GM19025 (cell line): ENCODE data around the gene ACVR1B.
"Not testable (repeated sequence)": the region's sequence is repeated elsewhere in the genome, so short reads cannot be mapped to it uniquely, and the experiment has no call there.

ENCODE experiments used
- ATAC-seq: cut with Tn5 transposase; IDR thresholded peaks from one replicate; pipeline ENCODE4 v1.9.1; 2021; ENCODE audit warnings: mild to moderate bottlenecking, low read depth, moderate library complexity; ENCODE audit not compliant: unreplicated experiment

ACVR1B gene

DNA sequence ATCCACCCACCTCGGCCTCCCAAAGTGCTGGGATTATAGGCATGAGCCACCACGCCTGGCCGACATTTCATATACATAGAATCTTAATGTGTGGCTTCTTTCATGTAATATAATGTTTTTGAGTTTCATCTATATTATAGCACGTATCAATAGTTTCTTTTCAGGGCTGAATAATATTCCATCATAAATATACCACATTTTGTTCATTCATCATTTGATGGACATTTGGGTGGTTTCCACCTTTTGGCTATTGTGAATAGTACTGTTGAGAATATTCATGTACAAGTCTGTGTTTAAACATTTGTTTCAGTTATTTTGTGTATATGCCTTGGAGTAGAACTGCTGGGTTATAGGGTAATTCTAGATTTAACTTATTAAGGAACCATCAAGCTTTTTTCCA, 12.0 kb downstream of the ACVR1B start:
- no peak for ATAC-seq

DNA sequence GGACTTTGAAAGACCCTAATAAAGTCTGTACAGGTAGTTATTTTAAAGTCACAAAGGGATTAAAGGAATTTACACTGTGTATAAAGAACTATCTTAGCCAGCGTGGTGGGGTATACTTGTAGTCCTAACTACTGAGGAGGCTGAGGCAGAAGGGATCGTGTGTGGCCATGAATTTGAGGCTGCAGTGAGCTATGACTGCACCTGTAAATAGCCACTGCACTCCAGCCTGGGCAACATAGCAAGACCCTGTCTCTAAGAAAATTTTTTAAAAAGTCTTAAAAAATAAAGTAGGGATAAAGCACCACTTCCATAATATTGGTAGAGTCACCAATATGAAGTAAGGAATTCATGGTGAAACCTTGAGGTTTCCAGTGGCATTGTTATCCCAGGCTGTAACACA, 18.1 kb downstream of the ACVR1B start:
- ATAC-seq: no peak

- peak; percentile 88 for ATAC-seq
Observed at GRCh38 chr12:51970904-51971646, 19.6 kb downstream of the ACVR1B start.

GRCh38 chr12:51971679-51972421, 20.4 kb downstream of the ACVR1B start:
- ATAC-seq: no peak

- ATAC-seq: no peak
Observed at GRCh38 chr12:51972422-51972812, 20.9 kb downstream of the ACVR1B start.

- ATAC-seq: no peak
Observed at GRCh38 chr12:51972849-51973273, 21.4 kb downstream of the ACVR1B start.

DNA sequence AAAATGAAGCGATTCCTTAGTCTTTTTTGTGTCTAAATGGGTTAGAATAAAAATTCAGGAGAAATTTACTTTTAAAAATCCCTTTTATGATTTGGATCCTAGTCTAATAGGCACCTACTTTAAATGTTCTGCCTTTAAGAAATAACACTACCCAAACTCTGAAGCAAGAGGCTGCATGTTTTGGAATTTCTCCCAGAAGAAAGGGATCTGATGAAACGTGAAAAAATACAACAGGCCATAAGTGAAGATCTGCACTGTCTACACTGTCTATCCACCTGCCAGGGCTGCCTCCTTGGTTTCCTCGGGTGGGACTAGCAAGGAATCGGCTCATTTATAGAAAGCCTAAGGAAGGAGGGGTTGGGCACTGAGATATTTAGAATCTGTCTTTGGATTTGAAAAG, 22.1 kb downstream of the ACVR1B start:
- ATAC-seq: no peak

- no peak for ATAC-seq
Observed at GRCh38 chr12:51974646-51975045, 23.1 kb downstream of the ACVR1B start.

DNA sequence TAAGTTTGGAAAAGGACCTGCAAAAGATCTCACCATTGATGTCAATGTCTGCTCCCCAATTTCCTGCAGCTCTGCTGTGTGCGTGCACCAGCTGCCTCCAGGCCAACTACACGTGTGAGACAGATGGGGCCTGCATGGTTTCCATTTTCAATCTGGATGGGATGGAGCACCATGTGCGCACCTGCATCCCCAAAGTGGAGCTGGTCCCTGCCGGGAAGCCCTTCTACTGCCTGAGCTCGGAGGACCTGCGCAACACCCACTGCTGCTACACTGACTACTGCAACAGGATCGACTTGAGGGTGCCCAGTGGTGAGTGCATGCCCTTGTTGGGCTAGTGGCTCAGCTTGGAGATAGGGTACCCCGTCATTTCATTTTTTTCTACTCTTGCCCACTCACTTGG, 23.7 kb downstream of the ACVR1B start:
- no peak for ATAC-seq

- ATAC-seq: no peak
Observed at GRCh38 chr12:51976376-51977160, 25.1 kb downstream of the ACVR1B start.

- no peak for ATAC-seq
Observed at GRCh38 chr12:51977320-51977753, 25.8 kb downstream of the ACVR1B start.

DNA sequence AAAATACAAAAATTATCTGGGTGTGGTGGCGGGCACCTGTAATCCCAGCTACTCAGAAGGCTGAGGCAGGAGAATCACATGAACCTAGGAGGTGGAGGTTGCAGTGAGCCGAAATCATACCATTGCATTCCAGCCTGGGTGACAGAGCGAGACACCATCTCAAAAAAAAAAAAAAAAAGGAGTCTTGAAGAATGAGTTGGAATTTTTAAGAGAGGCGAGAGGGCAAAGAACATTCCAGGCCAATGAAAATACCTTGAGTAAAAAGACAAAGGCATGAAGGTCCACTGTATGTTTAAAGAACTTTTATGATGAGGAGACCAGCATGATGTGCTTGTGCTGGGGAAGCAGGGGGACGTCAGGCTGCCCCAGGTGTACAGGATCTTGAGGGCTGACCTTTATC, 27.8 kb downstream of the ACVR1B start:
- not testable (repeated sequence) for ATAC-seq

- ATAC-seq: no peak
Observed at GRCh38 chr12:51980051-51980808, 28.7 kb downstream of the ACVR1B start.

DNA sequence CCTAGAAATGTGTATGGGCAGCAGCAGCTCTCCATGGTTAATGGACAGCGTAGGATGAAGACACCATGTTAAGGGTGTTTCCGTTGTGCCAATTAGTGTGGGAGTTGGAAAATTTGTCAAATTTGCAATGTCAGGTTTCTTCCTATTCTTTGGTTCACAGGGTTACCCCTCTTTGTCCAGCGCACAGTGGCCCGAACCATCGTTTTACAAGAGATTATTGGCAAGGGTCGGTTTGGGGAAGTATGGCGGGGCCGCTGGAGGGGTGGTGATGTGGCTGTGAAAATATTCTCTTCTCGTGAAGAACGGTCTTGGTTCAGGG, 29.3 kb downstream of the ACVR1B start:
- no peak for ATAC-seq

DNA sequence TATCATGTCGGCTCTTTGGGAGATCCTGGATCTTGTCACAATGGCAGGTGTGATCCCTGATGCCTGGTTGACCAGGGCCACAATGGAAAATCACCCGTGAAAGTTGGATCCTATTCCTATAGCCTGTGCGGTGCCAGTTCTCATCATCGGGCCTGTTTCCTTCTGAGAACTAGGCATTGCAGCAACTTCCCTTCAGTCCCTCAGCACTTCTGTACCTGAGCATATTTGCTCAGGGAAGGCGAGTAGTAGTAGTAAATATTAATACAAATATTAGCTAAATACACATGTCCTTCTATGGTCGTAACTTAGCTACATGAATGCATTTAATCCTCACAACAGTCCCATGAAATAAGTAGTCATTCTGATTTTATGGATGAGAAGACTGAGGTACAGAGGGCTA, 33.2 kb downstream of the ACVR1B start:
- ATAC-seq: no peak

DNA sequence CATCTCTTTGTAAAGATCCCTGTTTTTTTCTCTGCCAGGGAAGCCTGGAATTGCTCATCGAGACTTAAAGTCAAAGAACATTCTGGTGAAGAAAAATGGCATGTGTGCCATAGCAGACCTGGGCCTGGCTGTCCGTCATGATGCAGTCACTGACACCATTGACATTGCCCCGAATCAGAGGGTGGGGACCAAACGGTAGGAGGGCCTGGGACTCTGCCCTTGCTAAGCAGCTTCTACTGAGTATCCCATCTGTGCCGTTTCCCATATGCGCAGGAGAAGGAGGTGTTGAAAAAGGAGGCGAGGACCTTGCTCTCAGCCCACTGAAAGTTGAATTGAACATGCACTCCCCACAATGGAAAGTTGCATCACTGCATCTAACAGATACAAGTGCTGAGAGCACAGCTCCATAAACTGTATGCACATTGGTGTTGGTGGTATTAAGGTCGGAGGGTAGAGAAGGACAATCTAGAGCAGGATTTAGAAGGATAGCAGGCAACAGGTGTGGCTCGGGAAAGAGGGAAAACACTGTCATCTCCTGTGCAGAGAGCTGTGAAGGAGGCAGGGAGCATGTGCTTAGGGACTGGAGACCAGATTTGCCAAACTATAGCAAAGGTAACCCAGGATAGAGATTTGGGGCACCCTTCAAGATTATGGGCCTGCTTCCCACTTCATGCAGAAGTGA, 33.8 kb downstream of the ACVR1B start:
- ATAC-seq: no peak

- no peak for ATAC-seq
Observed at GRCh38 chr12:51986834-51987233, 35.3 kb downstream of the ACVR1B start.

GRCh38 chr12:51992246-51992645, 40.7 kb downstream of the ACVR1B start:
- no peak for ATAC-seq

DNA sequence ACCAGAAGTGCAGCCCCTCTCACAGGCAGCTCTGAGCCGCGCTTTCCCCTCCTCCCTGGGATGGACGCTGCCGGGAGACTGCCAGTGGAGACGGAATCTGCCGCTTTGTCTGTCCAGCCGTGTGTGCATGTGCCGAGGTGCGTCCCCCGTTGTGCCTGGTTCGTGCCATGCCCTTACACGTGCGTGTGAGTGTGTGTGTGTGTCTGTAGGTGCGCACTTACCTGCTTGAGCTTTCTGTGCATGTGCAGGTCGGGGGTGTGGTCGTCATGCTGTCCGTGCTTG, 43.0 kb downstream of the ACVR1B start:
- no peak for ATAC-seq

DNA sequence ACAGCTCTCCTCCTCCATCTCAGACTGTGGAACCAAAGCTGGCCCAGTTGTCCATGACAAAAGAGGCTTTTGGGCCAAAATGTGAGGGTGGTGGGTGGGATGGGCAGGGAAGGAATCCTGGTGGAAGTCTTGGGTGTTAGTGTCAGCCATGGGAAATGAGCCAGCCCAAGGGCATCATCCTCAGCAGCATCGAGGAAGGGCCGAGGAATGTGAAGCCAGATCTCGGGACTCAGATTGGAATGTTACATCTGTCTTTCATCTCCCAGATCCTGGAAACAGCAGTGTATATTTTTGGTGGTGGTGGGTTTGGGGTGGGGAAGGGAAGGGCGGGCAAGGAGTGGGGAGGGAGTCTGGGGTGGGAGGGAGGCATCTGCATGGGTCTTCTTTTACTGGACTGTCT, 43.5 kb downstream of the ACVR1B start:
- ATAC-seq: no peak
